ENCODE results near the gene CBX6. TPM values are rescaled to one million over a fixed set of nuclear protein-coding genes. Genes with fewer than 3 reads are reported as not detected.

The CBX6 gene
- total RNA-seq, 1 experiment from 2014 or later = 90.0 TPM

DNA sequence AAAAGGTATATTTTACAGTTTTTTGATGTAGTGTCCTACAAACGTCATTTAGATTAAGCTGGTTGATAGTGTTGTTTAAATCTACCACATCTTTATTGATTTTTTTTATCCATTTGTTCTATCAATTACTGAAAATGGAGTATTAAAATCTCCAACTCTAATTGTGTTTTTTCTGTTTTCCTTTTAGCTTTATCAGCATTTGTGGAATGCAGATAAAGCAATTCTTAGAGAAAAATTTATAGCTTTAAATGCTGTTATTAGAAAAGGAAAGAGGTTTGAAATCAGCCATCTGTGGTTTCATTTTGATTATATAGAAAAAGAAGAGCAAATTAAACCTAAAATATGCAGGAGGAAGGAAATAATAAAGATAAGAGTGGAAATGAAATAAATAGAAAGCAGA, 39.4 kb upstream of the CBX6 start:
- Histone ChIP-seq H3K36me3 (ENCODE audit: control insufficient read depth in 1 of 2, insufficient read depth in 2 of 2, low read length in 2 of 2) (no peaks in the 10 kb centered on the region), H3K9ac (ENCODE audit: low read length) (no peak overlapping the region), H3K4me2 (ENCODE audit: low read length) (no peak overlapping the region), H3K27me3 (ENCODE audit: insufficient read depth, low read length) (no peaks in the 10 kb centered on the region), H3K9me2 (ENCODE audit: insufficient read depth) (no peaks in the 10 kb centered on the region), H3K79me2 (ENCODE audit: insufficient read depth, low read length) (no peaks in the 10 kb centered on the region), H2AFZ (ENCODE audit: low read depth, low read length, poor library complexity, severe bottlenecking) (no peak overlapping the region), H3K9me3 (ENCODE audit: control insufficient read depth in 1 of 2, insufficient read depth in 1 of 2, low read depth in 1 of 2, low read length in 2 of 2) (no peaks in the 10 kb centered on the region), H3K27ac (ENCODE audit: low read depth, low read length) (no peak overlapping the region), H3K4me1 (ENCODE audit: control insufficient read depth in 1 of 2, insufficient read depth in 2 of 2, low read length in 2 of 2) (no peaks in the 10 kb centered on the region), H4K20me1 (ENCODE audit: insufficient read depth) (no peaks in the 10 kb centered on the region), H3K4me3 (replicated peaks in 1 of 2; ENCODE audit: low read depth in 1 of 2, low read length in 2 of 2) (no peak overlapping the region)
- no peak for DNase-seq (ENCODE audit: low read depth, low spot score)
- ChIA-PET RAD21 (ENCODE audit: low non-redundant PET in 1 of 2, low total read pairs in 2 of 2, uncharacterized antibody in 2 of 2, unreplicated experiment in 2 of 2) (no interaction called here), POLR2A (no interaction called here), CTCF (no interaction called here)
- no TSS peak for BruUV-seq (replicated peaks)
- no peak for ATAC-seq
- intact Hi-C loops (cut with micrococcal nuclease) = no loop called here
- TF ChIP-seq RAD21 (IDR thresholded peaks at IDR 0.05; ENCODE audit: low read depth) (no peak), EZH2 (IDR thresholded peaks at IDR 0.05) (no peak)

DNA sequence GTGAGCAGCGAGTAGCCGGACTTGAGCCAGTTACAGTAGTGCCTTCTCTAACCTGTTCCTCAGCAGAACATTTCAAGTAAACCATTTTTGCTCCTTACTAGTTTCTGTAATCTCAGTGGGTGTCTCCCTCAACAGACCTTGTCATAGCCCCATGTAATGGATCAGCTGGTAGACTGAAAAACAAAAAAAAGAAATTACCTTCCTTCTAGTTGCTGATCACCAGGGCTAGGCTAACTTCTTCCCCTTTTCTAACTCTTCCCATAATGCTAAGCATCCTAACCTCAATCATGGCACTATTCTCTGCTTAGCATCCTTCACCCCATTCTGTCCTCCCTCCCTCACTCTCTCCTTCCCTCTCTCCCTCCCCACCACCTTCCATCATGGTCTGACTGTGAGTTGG, 35.8 kb upstream of the CBX6 start:
- TF ChIP-seq, protein P1, sequence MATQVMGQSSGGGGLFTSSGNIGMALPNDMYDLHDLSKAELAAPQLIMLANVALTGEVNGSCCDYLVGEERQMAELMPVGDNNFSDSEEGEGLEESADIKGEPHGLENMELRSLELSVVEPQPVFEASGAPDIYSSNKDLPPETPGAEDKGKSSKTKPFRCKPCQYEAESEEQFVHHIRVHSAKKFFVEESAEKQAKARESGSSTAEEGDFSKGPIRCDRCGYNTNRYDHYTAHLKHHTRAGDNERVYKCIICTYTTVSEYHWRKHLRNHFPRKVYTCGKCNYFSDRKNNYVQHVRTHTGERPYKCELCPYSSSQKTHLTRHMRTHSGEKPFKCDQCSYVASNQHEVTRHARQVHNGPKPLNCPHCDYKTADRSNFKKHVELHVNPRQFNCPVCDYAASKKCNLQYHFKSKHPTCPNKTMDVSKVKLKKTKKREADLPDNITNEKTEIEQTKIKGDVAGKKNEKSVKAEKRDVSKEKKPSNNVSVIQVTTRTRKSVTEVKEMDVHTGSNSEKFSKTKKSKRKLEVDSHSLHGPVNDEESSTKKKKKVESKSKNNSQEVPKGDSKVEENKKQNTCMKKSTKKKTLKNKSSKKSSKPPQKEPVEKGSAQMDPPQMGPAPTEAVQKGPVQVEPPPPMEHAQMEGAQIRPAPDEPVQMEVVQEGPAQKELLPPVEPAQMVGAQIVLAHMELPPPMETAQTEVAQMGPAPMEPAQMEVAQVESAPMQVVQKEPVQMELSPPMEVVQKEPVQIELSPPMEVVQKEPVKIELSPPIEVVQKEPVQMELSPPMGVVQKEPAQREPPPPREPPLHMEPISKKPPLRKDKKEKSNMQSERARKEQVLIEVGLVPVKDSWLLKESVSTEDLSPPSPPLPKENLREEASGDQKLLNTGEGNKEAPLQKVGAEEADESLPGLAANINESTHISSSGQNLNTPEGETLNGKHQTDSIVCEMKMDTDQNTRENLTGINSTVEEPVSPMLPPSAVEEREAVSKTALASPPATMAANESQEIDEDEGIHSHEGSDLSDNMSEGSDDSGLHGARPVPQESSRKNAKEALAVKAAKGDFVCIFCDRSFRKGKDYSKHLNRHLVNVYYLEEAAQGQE (IDR thresholded peaks at IDR 0.05; ENCODE audit: low read depth) = no peak
- no peak for TF ChIP-seq SIN3A (IDR thresholded peaks at IDR 0.05; ENCODE audit: low read depth)
- TF ChIP-seq TCF7L2 (IDR thresholded peaks at IDR 0.05; ENCODE audit: borderline replicate concordance, extremely low read depth, insufficient read depth, insufficient read length) = no peak
- no peak for TF ChIP-seq POLR2AphosphoS5 (IDR thresholded peaks at IDR 0.05; ENCODE audit: low read depth, low read length)
- no peak for TF ChIP-seq ZBTB33 (IDR thresholded peaks at IDR 0.05; ENCODE audit: extremely low read depth, insufficient replicate concordance, low read length)
- no peak for TF ChIP-seq RAD21 (IDR thresholded peaks at IDR 0.05; ENCODE audit: low read depth)
- no peak for TF ChIP-seq JUND (IDR thresholded peaks at IDR 0.05)
- no peak for TF ChIP-seq ATF3 (IDR thresholded peaks at IDR 0.05)
- no peak for TF ChIP-seq EZH2 (IDR thresholded peaks at IDR 0.05)
- TF ChIP-seq YY1 (IDR thresholded peaks at IDR 0.05; ENCODE audit: extremely low read depth, insufficient replicate concordance, low read depth, low read length) = no peak
- TF ChIP-seq CEBPB (IDR thresholded peaks at IDR 0.05; ENCODE audit: low read depth) = no peak
- TF ChIP-seq EGR1 (IDR thresholded peaks at IDR 0.05; ENCODE audit: low read depth) = no peak
- no peak for TF ChIP-seq EZH2phosphoT487 (IDR thresholded peaks at IDR 0.05; ENCODE audit: borderline replicate concordance)
- no peak for TF ChIP-seq POLR2A (IDR thresholded peaks at IDR 0.05; ENCODE audit: borderline replicate concordance, extremely low read depth, insufficient read depth, insufficient read length)
- TF ChIP-seq, protein P2, sequence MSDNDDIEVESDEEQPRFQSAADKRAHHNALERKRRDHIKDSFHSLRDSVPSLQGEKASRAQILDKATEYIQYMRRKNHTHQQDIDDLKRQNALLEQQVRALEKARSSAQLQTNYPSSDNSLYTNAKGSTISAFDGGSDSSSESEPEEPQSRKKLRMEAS (IDR thresholded peaks at IDR 0.05) = no peak
- ATAC-seq (no peak), DNase-seq (ENCODE audit: low read depth, low spot score) (no peak)
- H3K27me3 ChIP-seq (ENCODE audit: insufficient read depth, low read length) = no peaks in the 10 kb centered on the region
- no peak overlapping the region for H3K4me3 ChIP-seq (replicated peaks in 1 of 2; ENCODE audit: low read depth in 1 of 2, low read length in 2 of 2)
- H3K4me2 ChIP-seq (ENCODE audit: low read length) = no peak overlapping the region
- intact Hi-C loops (cut with micrococcal nuclease) = no loop called here
- H3K79me2 ChIP-seq (ENCODE audit: insufficient read depth, low read length) = no peaks in the 10 kb centered on the region
- H3K9ac ChIP-seq (ENCODE audit: low read length) = no peak overlapping the region
- no peak overlapping the region for H2AFZ ChIP-seq (ENCODE audit: low read depth, low read length, poor library complexity, severe bottlenecking)
- no peaks in the 10 kb centered on the region for H4K20me1 ChIP-seq (ENCODE audit: insufficient read depth)
- ChIA-PET RAD21 (ENCODE audit: low non-redundant PET in 1 of 2, low total read pairs in 2 of 2, uncharacterized antibody in 2 of 2, unreplicated experiment in 2 of 2) (no interaction called here), POLR2A (no interaction called here), CTCF (no interaction called here)
- no peaks in the 10 kb centered on the region for H3K4me1 ChIP-seq (ENCODE audit: control insufficient read depth in 1 of 2, insufficient read depth in 2 of 2, low read length in 2 of 2)
- no peaks in the 10 kb centered on the region; a peak in 1 of 4 replicates for H3K9me3 ChIP-seq (ENCODE audit: control insufficient read depth in 1 of 2, insufficient read depth in 1 of 2, low read depth in 1 of 2, low read length in 2 of 2)
- H3K36me3 ChIP-seq (ENCODE audit: control insufficient read depth in 1 of 2, insufficient read depth in 2 of 2, low read length in 2 of 2) = no peaks in the 10 kb centered on the region
- H3K27ac ChIP-seq (ENCODE audit: low read depth, low read length) = no peak overlapping the region
- no TSS peak for BruUV-seq (replicated peaks)
- H3K9me2 ChIP-seq (ENCODE audit: insufficient read depth) = no peaks in the 10 kb centered on the region

Data from HCT116 (cell line).